ENCODE data around the gene GAPDHS.

Gene GAPDHS

GRCh38 chr19:35497406-35497805, 35.9 kb upstream of the GAPDHS start:
- no peaks in the 10 kb centered on the region for H4K20me1 ChIP-seq
- no peak overlapping the region for H3K9ac ChIP-seq
- H3K4me3 ChIP-seq = no peak overlapping the region
- H3K27me3 ChIP-seq = no peaks in the 10 kb centered on the region
- no peaks in the 10 kb centered on the region for H3K36me3 ChIP-seq
- TF ChIP-seq Cebpa-rat (IDR thresholded peaks at IDR 0.05) = no peak
- H3K27ac ChIP-seq = no peak overlapping the region
- H3K4me1 ChIP-seq = peaks cover 52% of the 10 kb centered on the region
- H3K4me2 ChIP-seq = no peak overlapping the region
- H3K9me3 ChIP-seq = no peaks in the 10 kb centered on the region

GRCh38 chr19:35498220-35498619, 35.0 kb upstream of the GAPDHS start:
- Histone ChIP-seq H3K4me2 (no peak overlapping the region), H3K9me3 (no peaks in the 10 kb centered on the region), H3K4me3 (no peak overlapping the region), H3K27me3 (no peaks in the 10 kb centered on the region), H3K9ac (no peak overlapping the region), H3K36me3 (no peaks in the 10 kb centered on the region), H3K4me1 (peaks cover 52% of the 10 kb centered on the region), H4K20me1 (no peaks in the 10 kb centered on the region), H3K27ac (no peak overlapping the region)
- no peak for TF ChIP-seq Cebpa-rat (IDR thresholded peaks at IDR 0.05)

- Histone ChIP-seq H4K20me1 (no peaks in the 10 kb centered on the region), H3K27ac (no peak overlapping the region), H3K9ac (no peak overlapping the region), H3K4me2 (no peak overlapping the region), H3K9me3 (no peaks in the 10 kb centered on the region), H3K4me1 (peaks cover 44% of the 10 kb centered on the region), H3K4me3 (no peak overlapping the region), H3K27me3 (no peaks in the 10 kb centered on the region), H3K36me3 (no peaks in the 10 kb centered on the region)
- no peak for TF ChIP-seq Cebpa-rat (IDR thresholded peaks at IDR 0.05)
Observed at GRCh38 chr19:35498984-35499527, 34.2 kb upstream of the GAPDHS start.

GRCh38 chr19:35500611-35501010, 32.6 kb upstream of the GAPDHS start:
- H3K4me2 ChIP-seq = peak overlapping the region; percentile 82
- H3K9ac ChIP-seq = no peak overlapping the region
- H3K36me3 ChIP-seq = no peaks in the 10 kb centered on the region
- H3K27ac ChIP-seq = no peak overlapping the region
- H3K27me3 ChIP-seq = peaks cover 3% of the 10 kb centered on the region; the same call in 1 of the 2 replicates
- no peaks in the 10 kb centered on the region for H4K20me1 ChIP-seq
- peaks cover 34% of the 10 kb centered on the region for H3K4me1 ChIP-seq
- H3K9me3 ChIP-seq = no peaks in the 10 kb centered on the region
- no peak for TF ChIP-seq Cebpa-rat (IDR thresholded peaks at IDR 0.05)
- no peak overlapping the region for H3K4me3 ChIP-seq

GRCh38 chr19:35501684-35502083, 31.6 kb upstream of the GAPDHS start:
- Histone ChIP-seq H4K20me1 (no peaks in the 10 kb centered on the region), H3K9me3 (no peaks in the 10 kb centered on the region), H3K27me3 (peaks cover 12% of the 10 kb centered on the region), H3K9ac (no peak overlapping the region), H3K36me3 (no peaks in the 10 kb centered on the region), H3K27ac (peak overlapping the region; percentile 49; the same call in 1 of the 2 replicates), H3K4me2 (peak overlapping the region; percentile 82), H3K4me1 (peaks cover 30% of the 10 kb centered on the region), H3K4me3 (no peak overlapping the region)
- no peak for TF ChIP-seq Cebpa-rat (IDR thresholded peaks at IDR 0.05)

GRCh38 chr19:35502751-35503150, 30.5 kb upstream of the GAPDHS start:
- Histone ChIP-seq H3K36me3 (no peaks in the 10 kb centered on the region), H3K4me3 (no peak overlapping the region), H3K27me3 (peaks cover 23% of the 10 kb centered on the region), H3K27ac (no peak overlapping the region), H3K9ac (no peak overlapping the region), H4K20me1 (no peaks in the 10 kb centered on the region), H3K4me2 (peak overlapping the region; percentile 82), H3K4me1 (peaks cover 30% of the 10 kb centered on the region), H3K9me3 (no peaks in the 10 kb centered on the region)
- no peak for TF ChIP-seq Cebpa-rat (IDR thresholded peaks at IDR 0.05)

GRCh38 chr19:35506011-35506410, 27.2 kb upstream of the GAPDHS start:
- peaks cover 56% of the 10 kb centered on the region for H3K27me3 ChIP-seq
- peaks cover 30% of the 10 kb centered on the region for H3K4me1 ChIP-seq
- H3K27ac ChIP-seq = no peak overlapping the region
- no peaks in the 10 kb centered on the region for H4K20me1 ChIP-seq
- no peak overlapping the region for H3K4me2 ChIP-seq
- no peaks in the 10 kb centered on the region for H3K9me3 ChIP-seq
- no peak for TF ChIP-seq Cebpa-rat (IDR thresholded peaks at IDR 0.05)
- no peak overlapping the region for H3K4me3 ChIP-seq
- H3K36me3 ChIP-seq = no peaks in the 10 kb centered on the region
- H3K9ac ChIP-seq = no peak overlapping the region

GRCh38 chr19:35507561-35507960, 25.7 kb upstream of the GAPDHS start:
- no peaks in the 10 kb centered on the region for H3K9me3 ChIP-seq
- no peaks in the 10 kb centered on the region for H3K36me3 ChIP-seq
- no peak overlapping the region for H3K4me2 ChIP-seq
- H3K27me3 ChIP-seq = peaks cover 62% of the 10 kb centered on the region
- no peak for TF ChIP-seq Cebpa-rat (IDR thresholded peaks at IDR 0.05)
- no peak overlapping the region for H3K27ac ChIP-seq
- peaks cover 15% of the 10 kb centered on the region for H3K4me1 ChIP-seq
- no peaks in the 10 kb centered on the region for H4K20me1 ChIP-seq
- no peak overlapping the region for H3K9ac ChIP-seq
- no peak overlapping the region for H3K4me3 ChIP-seq

GRCh38 chr19:35508129-35508528, 25.1 kb upstream of the GAPDHS start:
- Histone ChIP-seq H3K27me3 (peaks cover 62% of the 10 kb centered on the region), H4K20me1 (no peaks in the 10 kb centered on the region), H3K4me1 (peaks cover 11% of the 10 kb centered on the region), H3K4me3 (no peak overlapping the region), H3K27ac (no peak overlapping the region), H3K9ac (no peak overlapping the region), H3K4me2 (no peak overlapping the region), H3K36me3 (no peaks in the 10 kb centered on the region), H3K9me3 (no peaks in the 10 kb centered on the region)
- no peak for TF ChIP-seq Cebpa-rat (IDR thresholded peaks at IDR 0.05)

- Histone ChIP-seq H3K4me2 (peak overlapping the region; percentile 46; the same call in 1 of the 2 replicates), H3K27me3 (peaks cover 62% of the 10 kb centered on the region), H3K9me3 (no peaks in the 10 kb centered on the region), H3K4me3 (no peak overlapping the region), H3K9ac (no peak overlapping the region), H3K36me3 (no peaks in the 10 kb centered on the region), H4K20me1 (no peaks in the 10 kb centered on the region; the same call in 1 of the 2 replicates), H3K4me1 (peaks cover 13% of the 10 kb centered on the region), H3K27ac (no peak overlapping the region)
- no peak for TF ChIP-seq Cebpa-rat (IDR thresholded peaks at IDR 0.05)
Observed at GRCh38 chr19:35509018-35509652, 24.1 kb upstream of the GAPDHS start.
